Stimulated activated CD8-positive, alpha-beta memory T cell treated with anti-CD3 and anti-CD28 coated beads, Interleukin-12 subunit alpha, Interleukin-12 subunit beta, amount 100 ng/mL, for 4 hours (primary cell): ENCODE data around the gene SLC22A13.
"Not testable (repeated sequence)": the region's sequence is repeated elsewhere in the genome, so short reads cannot be mapped to it uniquely, and the experiment has no call there.

Experiments
- DNase-seq: peaks from one replicate; pipeline ENCODE4 v3.0.0-alpha.2; 2020; ENCODE audit warnings: low read depth

SLC22A13 gene

DNA sequence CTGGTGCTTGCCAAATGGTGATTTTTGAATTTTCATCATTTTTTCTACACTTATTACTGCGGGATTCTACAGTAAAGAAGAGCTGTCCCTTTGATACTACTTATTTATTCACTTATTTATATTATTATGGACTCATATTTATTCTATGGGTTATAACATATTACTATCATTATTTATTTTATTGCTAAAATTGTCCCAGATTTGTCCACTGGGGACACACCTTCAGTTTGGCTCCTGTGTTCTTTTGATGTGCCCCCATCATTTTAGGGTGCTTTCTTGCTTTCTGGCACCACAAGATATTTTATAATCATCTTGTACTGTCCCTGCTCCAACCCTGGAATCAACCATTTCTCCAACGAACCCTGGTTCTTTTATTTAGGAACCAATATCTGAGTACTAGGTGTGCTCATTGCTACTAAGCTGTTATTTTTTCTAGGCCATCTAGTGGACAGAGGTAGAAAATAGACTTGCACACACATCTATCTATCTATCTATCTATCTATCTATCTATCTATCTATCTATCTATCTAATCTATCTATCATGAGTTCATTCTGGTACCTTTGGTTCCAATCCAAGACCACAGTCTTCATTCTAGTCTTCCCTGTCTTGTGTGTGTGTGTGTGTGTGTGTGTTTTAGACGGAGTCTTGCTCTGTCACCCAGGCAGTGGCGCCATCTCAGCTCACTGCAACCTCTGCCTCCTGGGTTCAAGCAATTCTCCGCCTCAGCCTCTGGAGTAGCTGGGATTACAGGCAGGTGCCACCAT is 32.5 kb downstream of the SLC22A13 start:
- DNase-seq: no peak

DNA sequence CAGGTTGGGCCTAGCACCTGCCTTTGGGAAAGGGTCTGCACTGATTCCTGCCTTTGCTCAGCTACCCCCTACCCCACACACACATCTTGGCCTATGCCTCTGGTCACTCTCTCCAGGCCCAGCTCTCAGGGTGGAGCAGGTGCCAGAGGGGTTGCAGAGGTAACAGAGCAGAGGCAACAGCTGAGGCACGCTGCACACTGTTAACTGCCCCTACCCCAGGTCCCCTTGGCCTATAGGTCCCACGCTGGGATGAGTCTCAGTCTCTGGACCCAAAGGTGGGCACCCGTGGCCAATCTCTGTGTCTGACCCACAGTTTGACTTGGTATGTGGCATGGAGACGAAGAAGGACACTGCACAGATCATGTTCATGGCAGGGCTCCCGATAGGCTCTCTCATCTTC is 41.3 kb downstream of the SLC22A13 start:
- DNase-seq: no peak

DNA sequence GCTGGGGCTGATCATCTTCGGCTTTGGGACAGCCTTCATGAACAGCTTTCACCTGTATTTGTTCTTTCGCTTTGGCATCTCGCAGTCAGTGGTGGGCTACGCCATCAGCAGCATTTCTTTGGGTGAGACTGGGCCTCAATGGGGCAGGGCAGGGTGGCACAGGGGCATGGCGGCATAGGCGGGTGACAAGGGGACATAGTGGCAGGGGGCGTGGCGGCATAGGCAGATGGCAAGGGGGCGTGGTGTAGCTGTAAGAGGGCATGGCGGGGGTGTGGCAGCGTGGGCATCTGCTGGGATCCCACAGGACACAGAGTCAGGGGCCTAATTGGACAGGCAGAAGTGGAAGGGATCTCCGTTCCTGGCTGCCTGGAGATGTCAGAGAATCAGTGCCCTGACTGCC is 42.0 kb downstream of the SLC22A13 start:
- no peak for DNase-seq

DNA sequence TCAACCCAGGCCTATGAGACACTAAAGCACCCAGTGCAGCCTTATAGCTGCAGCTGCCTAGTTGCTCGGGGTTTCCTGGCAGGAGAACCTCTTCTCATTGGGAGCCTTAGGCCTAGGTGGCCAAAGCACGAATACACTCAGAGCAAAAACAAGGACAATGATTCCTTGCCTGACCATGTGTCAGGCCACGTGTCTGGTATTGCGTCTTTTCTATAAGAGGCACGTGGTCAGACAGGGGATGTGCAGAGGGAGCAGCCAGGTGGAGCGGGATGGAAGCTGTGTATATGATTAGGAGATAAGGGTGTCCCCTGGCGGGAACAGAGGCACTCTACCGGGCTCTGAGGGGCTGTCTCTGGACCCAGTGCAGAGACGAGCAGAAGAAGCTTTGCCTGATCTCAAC is 42.8 kb downstream of the SLC22A13 start:
- DNase-seq: no peak

DNA sequence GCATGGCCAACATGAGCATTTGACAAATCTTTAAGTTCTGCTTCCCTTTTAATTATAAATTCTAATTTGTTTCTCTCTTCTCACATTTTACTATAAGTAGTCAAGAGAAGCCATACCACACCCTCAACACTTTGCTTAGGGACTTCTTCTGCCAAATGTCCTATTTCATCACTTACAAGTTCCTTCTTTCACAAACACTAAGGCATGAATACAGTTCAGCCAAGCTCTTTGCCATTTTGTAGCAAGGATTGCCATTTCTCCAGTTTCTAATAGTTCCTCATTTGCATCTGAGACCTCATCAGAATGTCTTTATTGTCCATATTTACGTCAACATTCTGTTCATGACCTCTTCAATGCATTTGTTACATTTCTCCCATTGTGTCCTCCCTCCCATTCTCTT is 45.9 kb downstream of the SLC22A13 start:
- DNase-seq: no peak

DNA sequence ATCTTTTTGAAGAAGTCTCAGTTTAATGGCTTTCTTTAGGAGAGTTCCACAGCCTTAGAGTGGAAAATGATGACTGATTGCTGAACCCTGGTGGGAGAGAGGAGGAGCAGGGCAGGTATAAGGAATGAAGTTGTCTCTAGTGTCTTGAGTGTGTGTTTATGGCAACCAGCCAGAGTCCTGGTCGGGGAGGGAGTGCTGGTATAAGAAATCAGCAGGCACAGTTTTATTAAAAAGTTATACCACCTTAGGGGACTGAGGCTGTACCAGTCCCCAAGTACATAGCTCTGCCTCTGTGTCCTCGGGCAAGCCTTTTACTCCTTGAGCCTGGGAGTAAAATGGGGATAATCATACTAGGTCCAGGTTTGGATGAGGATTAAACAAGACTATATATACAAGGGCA is 46.3 kb downstream of the SLC22A13 start:
- no peak for DNase-seq

DNA sequence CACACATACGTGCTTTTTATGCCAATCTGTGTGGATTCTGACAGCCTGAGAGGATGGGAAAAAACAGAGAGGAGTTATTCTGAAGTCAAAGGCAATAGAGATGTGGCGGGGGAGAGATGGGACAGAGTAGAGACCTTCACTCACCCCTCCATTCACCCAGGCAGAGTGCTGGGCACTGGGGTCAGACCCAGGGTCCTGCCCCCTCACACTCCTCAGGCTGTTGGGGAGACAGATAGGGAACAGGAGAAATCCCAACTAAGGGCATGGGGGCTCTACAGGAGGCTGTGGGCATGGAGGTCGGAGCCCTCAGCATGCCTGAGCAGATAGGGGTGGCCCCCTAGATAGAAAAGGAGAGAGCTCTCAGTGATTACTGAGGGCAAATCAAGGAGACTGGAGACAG is 46.7 kb downstream of the SLC22A13 start:
- DNase-seq: no peak

DNA sequence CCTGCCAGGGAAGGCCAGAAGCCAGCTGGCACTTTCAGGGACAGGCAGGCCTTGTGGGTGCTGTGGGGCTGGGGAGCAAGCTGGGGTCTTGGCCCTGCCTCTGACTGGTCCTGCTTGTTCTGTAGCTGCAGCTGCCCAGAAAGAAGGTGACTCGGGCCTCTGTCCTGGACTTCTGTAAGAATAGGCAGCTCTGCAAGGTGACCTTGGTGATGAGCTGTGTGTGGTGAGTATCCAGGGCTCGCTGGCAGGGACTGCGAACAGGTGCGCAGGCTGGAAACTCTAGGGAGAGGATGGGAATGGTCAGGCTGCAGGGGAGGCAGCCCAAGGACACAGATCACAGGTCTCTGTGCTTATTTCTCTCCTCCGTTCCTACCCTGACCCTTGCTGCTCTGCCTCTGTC is 47.7 kb downstream of the SLC22A13 start:
- DNase-seq: no peak

DNA sequence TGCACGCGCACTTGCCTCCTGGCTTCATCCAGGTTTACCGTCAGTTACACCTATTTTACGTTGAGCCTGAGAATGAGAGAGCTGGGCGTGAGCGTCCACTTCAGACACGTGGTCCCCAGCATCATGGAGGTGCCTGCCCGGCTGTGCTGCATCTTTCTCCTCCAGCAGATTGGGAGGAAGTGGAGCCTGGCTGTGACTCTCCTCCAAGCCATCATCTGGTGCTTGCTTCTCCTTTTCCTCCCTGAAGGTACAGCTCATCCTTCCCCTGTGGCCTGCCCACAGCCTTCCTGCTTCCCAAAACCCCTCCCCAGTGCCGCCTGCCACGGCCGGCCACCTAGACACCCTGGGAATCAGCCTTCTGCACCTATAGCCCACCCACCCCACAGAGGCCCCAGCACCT is 48.1 kb downstream of the SLC22A13 start:
- no peak for DNase-seq

DNA sequence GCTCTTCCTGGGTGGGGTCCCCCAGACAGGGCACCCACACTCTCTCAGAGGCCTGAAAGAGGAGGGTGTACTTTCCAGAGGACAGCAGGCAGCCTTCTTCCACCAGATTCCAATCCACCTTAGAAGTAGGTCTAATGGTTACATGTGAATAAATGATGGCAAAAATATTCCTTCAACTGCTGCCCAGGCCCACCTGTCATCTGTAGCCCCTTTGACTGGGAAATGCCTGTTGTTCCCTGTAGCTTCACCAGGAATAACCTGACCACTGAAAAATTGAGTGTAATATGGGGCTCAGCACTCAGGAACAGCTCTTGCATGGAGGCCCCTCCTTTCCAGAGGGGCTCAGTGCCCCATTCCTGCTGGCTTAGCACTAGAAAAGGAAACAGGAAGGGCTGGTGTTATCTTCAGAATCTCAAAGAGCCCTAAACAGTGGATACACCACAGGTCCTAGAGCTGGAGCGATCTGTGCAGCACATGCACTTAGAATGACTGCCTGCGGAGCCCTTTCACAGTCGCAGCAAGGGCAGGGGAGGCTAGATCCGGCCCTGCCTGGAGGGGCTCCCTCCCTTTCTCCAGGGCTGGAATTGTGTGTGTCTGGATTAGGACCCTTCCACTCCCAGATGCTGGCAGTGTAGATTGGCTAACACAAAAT is 48.6 kb downstream of the SLC22A13 start:
- no peak for DNase-seq

DNA sequence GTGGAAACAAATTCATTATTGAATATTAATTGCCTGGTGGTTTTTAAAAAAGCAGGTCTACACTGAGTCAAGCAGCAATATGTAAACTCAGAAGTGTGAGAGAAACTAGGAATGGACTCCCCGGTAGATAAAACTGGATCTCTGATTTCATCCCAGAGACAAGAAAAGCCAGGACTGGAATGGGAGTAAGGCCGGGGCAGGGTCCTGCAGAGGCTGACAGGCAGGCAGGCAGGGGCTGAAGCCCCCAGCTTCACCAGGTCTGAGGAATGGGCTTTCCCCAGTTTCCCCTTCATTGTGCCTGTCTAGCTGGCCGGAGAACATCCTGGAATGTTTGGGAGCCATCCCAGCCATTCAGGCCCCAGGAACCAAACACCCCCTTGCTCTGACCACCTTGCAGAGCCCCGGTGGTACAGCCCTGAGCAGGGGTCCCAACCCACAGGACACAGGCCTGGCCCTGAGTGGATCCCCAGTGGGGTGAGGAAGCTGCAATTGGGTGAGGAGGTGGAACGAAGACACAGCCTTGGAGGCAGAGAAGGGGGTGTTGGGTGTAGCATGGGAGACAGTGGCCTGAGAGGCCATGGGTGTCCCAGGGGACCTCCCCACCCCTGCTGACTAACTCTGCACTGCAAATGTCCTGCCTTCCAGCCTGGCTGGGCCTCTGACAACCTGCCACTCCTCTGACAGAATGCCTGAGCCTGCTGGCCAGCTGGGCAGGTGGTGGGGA is 49.3 kb downstream of the SLC22A13 start:
- DNase-seq: no peak

DNA sequence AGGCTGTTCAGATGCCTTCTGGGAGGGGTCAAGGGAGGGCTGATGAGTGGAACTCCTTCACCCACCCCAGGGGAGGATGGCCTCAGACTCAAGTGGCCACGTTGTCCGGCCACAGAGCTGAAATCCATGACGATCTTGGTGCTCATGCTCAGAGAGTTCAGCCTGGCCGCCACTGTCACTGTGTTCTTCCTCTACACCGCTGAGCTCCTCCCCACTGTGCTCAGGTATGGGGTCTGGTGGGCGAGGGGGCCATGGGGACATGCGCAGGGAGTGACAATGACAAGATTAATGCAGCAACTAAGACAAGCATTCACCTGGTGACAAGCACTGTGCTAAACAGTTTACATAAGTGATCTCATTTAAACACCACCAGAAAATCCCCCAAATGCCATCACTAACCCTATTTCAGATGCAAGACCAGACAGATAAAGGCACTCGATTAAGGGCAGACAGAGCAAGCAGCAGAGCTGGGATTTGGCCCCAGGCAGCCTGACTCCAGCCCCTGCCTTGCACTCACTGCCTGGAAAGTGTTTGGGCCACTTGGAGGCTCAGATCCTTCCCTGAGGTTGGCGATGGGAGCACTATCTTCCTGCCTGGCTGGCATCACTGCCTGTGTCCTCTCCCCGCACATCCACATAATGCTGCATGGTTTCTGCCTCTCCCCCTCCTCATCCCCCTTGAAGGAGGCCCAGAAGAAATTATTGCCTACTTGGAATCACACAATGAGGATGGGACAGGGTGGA is 50.0 kb downstream of the SLC22A13 start:
- DNase-seq: no peak

DNA sequence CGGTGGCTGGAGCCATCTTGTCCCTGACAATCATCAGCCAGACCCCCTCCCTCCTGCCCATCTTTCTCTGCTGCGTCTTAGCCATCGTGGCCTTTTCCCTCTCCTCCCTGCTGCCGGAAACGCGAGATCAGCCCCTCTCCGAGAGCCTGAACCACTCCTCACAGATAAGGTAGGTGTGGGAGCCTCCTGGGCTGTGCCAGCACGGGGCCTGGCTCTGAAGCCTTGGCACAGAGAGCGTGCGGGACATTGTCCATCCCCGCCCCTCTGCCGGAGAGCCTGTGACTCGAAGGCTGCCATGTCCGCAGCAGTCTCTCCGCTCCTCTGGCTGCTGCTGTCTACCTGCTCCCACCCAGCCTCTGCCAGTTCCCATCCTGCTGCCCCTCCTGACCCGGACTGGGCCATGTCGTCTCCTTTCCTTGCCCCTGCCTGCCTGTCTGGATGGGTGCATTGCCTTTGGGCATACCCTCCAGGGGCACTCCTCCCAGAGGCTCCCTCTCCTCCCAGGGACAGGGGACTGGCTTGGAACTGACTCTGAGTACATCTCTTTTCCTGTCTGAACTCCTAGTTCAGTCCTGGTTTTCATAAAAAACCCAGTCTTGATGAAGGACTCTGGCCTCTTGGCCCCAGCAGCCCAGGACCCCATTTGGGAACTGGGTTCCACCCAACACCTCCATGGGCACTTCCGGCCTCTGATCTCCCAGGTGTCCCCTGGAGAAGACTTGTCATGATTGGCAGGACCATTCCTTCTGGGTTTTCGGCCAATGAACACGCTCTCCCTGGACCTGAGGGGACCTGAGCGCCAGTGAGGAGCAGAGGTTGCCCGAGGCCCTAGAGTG is 51.0 kb downstream of the SLC22A13 start:
- DNase-seq: no peak

DNA sequence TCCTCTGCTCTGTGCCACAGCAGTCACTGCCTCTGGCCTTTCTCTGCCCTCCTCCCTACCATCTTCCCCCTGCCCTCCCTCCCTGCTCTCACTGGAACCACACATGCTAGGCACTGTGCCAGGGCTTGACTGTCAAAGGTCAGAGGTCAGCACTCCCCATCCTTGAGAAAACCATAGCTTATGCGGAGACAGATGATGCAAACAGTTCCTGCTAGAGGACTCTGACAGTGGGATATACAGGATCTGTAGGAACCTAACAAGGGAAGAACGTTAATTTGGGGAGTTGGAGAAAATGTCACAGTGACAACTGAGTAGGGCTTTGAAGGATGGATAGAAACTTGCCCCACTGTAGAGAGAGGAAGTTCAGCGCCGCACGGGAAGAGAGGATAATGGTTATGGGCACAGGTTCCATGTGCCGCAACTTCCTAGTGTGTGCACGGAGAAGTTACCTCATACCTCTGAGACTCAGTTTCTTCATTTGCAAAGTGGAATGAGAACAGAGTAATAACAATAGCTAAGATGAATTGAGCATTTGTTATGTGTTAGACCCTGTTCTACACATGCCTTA is 51.7 kb downstream of the SLC22A13 start:
- no peak for DNase-seq

DNA sequence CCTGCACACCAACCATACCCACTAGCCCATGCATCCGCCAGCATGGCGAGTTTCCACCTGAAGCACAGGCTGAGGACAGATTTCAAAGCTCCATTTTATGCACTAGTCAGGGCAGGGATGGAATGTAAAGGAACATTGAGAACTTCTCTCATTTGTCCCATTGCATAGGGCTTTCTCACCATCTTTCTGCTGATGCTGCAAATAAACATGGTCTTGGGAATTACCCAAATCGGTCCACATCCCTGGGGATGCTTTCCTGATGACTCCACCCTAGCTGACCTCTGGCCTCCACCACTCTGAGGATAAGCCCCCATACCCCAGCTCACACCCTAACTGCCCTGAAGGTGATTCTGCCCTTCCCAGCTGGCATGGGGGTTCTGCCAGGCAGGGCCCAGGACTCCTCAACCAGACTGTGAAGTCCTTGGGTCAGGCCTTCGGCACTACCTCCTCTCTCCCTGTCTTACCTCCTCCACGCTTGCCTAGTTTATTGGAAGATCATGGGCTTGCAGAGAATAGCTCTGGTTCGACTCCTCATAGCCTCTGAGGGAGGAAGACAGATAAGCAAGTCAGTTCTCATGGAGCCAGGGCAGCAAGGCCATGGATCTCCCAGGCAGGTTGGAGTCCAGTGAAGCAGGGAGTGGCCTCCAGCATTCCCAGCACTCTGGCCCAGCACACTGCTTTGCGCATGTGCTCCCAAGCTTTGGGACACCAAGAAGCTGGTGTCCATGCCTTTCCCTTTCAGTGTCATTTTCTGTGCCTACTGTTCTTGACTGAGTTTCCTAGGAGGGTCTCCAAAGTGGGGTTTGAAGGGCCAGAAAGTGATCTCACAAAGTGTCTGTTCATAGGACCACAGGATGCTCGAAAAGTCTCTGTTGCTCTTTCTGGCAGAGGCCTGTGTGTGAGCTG is 53.4 kb downstream of the SLC22A13 start:
- no peak for DNase-seq

DNA sequence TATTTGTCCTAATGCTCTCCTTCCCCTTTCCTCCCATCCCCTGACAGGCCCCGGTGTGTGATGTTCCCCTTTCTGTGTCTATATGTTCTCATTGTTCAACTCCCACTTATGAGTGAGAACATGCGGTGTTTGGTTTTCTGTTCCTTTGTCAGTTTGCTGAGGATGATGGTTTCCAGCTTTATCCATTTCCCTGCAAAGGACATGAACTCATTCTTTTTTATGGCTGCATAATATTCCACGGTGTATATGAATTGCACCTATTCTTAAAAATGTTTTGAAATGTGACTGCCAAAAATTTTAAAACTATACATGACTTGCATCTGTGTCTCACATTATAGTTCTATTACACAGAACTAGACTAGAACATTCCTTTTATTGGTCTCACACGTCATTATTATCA is 55.0 kb downstream of the SLC22A13 start:
- DNase-seq: not testable (repeated sequence)

DNA sequence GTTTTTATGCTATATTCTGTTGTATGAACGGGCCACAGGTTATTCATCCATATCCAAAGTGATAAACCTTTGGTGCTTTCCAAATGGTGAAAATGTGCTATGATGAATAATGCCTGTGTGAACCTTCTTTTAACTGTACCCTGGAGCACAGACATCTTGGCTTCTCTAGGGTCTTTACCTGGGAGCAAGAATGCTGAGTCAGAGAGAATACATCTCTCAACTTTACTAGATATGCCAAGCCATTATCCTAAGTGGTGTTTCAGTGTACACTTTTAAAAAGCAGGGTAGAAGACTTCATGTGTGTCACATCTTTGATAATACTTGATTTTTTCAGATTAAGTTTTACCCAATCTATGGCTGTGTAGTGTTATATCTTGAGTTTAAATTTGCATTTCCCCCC is 57.4 kb downstream of the SLC22A13 start:
- no peak for DNase-seq

DNA sequence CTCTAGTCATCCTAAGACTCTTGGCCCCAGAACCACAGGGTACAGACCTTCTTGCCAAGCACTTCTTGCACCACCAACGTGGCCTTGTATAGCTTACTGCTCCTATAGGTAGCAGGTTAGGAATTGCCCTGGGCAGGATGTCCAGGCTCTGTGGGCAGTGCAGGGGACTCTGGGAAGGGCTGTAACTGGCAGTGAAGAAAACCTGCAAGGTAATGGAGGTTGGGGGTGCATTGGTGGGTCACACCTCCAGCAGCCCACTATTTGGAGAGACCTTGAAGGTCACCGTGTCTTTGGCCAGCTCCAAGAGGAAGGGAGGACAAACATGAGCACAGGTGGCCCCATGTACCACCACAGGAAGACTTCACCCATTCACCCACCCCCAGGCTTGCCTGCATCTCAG is 59.6 kb downstream of the SLC22A13 start:
- no peak for DNase-seq

DNA sequence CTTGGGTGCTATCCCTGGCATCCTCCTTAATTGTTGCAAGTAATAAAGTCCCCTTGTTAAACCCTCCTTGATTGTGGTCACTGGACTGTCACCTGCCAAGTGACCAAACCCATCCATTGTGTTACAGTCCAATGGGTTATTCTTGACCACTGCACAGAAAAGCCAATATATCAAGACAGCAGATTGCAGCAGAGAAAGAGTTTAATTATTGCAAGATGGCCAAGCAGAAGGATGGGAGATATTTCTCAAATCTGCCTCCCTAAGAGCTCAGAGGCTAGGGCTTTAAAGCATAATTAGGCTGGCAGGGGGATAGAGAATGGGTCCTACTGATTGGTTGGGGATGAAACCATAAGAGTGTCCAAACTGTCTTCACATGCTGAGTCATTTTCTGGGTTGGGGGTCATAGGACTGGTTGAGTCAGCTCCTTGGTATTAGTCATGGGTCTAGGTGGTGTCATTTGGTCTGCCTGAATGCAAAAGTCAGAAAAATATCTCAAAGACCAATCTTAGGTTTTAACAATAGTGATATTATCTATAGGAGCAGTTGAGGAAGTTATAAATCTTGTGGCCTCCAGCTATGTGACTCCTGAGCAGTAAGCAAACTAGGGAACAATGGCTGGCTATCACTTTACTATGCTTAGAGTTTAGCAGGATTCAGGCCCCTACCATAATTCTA is 61.9 kb downstream of the SLC22A13 start:
- no peak for DNase-seq
